MV-4-11 (cell line): ENCODE data around the gene TBC1D14.

Experiments used
- DNase-seq: peaks from one replicate; lab custom pipeline; 2025; lab: John Stamatoyannopoulos, UW

Gene TBC1D14, protein sequence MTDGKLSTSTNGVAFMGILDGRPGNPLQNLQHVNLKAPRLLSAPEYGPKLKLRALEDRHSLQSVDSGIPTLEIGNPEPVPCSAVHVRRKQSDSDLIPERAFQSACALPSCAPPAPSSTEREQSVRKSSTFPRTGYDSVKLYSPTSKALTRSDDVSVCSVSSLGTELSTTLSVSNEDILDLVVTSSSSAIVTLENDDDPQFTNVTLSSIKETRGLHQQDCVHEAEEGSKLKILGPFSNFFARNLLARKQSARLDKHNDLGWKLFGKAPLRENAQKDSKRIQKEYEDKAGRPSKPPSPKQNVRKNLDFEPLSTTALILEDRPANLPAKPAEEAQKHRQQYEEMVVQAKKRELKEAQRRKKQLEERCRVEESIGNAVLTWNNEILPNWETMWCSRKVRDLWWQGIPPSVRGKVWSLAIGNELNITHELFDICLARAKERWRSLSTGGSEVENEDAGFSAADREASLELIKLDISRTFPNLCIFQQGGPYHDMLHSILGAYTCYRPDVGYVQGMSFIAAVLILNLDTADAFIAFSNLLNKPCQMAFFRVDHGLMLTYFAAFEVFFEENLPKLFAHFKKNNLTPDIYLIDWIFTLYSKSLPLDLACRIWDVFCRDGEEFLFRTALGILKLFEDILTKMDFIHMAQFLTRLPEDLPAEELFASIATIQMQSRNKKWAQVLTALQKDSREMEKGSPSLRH

DNA sequence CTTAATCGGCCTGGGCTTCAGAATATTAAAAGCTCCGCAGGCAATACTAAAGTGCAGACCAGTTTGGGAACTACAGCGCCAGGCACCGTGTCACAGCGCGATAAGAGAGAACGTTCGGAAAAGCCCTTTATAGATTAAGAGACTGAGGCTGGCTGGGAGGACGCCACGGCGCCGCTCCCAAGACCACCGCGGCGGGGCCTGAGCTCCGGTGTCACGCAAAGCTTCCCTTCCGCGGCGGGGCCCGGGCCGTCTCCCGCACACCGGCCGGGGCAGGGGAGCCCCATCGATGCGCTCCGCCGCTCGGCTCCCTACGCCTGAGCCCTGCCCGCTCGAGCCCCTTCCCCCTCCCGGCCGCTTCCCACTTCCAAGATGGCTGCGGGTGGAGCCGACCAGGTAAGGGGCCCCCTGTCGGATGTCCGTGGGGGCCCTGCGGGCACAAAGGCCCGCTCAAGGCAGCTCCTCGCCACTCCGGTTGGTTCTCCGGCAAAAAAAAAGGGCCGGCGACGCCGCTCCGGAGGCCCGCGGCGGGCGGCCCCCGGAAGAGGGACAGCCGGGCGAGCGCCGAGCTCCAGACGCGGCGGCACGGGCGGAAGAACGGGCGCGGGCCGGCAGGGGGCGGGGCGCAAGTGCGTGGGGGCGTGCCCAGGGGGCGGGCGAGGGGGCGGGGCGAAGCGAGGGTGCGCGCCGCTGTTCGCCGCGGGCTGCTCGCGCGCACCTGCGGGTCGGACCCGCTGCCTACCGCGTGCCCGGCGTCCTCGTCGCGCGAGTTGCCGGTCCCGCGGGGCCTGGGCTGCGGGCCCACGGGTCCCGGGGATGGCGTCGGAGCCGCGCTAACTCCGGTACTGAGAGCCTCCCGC lies at the start of gene TBC1D14:
TSS of gene TBC1D14 (plus strand) at position 714 of the 857 bp plus-strand sequence. CDS start 13,564 bp downstream, outside the sequence.
- peak; percentile 68 for DNase-seq

GRCh38 chr4:6868386-6868785 lies 41.2 kb upstream of the TBC1D14 start:
- no peak for DNase-seq

DNA sequence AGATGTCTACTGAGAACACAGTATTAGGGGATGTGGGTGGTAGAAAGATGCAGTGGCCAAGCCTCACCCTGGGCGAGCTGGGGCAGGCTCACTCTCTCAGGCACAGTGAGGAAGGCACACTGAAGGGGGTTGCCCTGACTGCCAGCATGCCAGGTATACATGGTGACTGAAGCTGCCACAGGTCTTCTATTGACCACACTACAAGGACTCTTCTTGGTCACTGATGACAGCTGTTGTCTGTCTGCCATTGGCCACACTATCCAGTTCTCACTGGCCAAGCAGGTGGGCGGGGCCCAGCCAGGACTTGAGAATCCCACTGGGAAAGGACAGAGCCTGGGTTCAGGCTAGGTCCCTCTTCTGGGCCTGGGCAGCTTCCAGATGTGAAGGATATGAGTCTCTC lies 39.7 kb upstream of the TBC1D14 start:
- no peak for DNase-seq

GRCh38 chr4:6873291-6873690 lies 36.3 kb upstream of the TBC1D14 start:
- DNase-seq, result no peak

- DNase-seq, result peak; percentile 52
Observed at GRCh38 chr4:6873792-6874461, 35.7 kb upstream of the TBC1D14 start.

- no peak for DNase-seq
Observed at GRCh38 chr4:6874981-6875380, 34.6 kb upstream of the TBC1D14 start.

- peak; percentile 98 for DNase-seq
Observed at GRCh38 chr4:6875431-6875831, 34.2 kb upstream of the TBC1D14 start.

DNA sequence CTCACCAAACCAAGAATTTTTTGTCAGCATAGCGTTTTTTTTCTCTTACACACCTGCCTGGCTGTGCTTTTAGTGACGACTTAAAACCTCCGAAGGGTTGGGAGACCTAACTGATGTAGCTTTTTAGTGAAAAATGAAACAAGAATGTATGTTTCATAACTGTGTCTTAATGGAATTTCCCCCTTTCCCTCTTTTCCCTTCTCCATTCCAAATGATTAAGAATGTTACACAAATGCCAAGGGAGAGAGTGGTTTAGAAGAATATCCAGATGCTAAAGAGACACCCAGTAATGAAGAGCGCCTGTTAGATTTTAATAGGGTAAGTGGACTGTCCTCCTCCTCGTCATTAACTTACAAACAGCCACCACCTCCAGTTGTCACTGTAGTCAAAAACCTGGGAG lies 33.2 kb upstream of the TBC1D14 start:
- no peak for DNase-seq

- DNase-seq, result no peak
Observed at GRCh38 chr4:6877067-6877466, 32.6 kb upstream of the TBC1D14 start.

DNA sequence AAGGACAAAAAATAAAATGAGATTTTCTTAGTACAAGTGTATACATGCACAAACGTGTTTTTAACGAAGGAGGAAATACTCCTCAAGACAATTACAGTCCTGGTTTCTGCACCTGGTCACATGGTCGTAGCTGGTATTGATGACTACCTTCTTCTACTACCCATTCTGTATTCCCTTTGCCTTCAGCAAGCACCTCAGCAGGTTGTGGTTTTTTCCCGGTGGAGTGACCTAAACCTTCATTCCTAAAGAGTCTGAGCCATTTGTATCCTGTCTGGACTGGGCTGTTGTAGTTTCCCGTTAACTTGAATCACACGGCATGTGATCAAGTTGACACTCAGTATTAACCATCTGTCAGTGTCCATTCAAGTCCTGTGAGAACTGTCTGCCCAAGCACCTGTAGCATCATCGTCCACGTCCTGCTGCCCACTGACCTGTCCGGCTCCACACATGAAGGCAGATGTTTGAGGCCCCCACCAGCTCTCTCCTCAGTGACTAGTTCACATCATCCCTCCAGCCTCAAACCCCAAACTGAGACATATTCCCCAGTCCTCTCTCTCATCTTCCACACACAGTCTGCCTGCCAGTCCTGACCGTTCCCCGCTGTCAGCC lies 31.1 kb upstream of the TBC1D14 start:
- DNase-seq, result no peak

GRCh38 chr4:6880691-6881090 lies 28.9 kb upstream of the TBC1D14 start:
- no peak for DNase-seq

DNA sequence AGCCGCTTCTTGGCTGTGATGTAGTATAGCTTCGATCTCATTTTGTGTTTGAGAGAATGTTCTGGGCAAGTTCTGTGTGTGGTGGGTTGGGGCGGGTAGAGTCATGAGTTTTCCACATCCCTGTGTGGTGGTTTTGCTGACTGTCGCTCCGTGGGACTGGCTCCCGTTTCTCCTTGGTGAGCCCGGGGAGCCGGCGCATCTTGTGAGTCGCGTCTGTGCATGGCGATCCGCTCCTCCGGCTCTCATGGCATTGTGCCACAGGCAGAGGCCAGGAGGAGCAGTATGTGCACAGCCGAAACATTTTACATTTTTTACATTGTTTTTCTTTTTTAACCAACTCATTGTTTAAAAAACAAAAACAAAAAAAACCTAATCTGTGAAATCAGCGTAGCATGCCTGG lies 27.7 kb upstream of the TBC1D14 start:
- DNase-seq, result no peak

DNA sequence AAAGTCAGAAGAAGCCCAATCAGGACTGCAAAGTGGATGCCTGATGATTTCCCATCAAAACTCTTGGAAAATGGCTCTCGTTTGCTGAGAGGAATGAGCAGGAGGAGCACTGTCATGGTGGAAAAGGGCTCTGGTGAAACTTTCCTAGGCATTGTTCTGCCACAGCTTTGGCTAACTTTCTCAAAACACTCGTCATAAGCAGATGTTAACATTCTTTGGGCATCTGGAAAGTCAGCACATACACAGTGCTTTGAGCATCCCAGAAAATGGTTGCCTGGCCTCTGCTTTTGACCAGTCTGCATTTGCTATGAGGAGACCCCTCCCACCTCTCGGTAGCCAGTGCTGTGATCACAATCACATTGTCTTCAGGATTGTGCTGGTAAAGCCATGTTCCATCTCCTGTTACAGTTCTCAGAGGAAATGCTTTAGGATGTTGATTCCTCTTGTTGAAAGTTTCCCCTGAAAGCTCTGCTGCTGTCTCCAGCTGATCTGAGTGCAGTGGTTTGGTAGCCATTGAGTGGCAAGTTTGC lies 25.2 kb upstream of the TBC1D14 start:
- no peak for DNase-seq

- DNase-seq, result peak; percentile 93
Observed at GRCh38 chr4:6885953-6886557, 23.6 kb upstream of the TBC1D14 start.

- DNase-seq, result no peak
Observed at GRCh38 chr4:6886886-6887285, 22.7 kb upstream of the TBC1D14 start.

DNA sequence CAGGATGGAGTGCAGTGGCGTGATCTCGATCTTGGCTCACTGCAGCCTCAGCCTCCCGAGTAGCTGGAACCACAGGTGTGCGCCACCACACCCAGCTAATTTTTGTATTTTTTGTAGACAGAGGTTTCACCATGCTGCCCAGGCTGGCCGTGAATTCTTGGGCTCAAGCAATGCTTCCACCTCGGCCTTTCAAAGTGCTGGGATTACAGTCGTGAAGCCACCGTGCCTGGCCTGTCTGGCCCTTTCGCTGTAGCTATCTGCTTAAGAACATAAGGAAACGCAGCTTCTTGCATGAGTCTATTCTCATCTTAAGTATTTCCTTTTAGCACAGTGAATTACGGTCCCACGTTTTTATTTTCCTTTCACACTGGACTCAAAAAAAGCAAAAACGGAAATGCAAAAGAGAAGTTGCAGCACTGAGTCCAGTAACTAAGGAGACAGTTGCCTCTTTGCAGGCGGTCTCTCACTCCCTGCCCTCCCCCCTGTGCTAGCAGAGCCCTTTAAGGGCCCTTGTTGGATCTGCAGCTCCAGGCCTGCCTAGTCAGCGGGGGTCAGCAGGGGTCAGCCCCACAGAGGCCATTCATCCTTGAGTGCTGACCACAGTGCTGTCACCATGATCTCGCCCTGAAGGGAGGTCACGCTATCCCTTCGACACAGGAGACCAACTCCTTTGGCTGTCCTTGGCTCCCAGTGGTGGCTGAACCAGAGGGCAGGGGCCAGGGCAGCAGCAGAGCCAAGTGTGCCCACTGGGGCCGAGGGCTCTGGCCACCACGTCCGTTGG lies 21.8 kb upstream of the TBC1D14 start:
- DNase-seq, result peak; percentile 92

DNA sequence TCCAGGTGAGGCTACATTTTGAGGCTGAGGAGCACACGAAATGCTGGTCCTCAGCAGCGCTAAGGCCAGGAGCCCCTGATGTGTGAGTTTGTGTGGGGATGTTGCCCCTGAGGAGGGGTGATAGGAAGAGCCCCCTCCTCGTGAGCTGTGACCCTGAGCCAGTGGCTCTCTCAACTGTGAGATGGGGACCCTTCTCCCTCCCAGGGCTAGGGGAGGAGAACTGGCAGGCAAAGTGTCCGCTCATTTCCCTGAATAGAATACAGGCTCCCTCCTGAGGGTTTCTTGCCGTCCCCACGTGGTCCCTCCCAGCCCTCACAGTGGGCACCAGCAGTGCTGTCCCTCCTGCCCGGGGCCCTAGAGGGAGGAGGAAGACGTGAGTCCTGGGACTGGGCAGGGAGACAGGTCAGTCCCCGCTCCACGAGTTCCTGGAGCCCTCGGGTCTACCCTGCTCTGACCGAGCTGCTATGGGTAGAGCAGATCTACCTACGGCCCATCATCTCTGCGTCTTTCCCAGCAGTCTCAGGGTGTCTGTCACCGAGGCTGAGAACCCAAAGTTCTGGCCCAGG lies 21.0 kb upstream of the TBC1D14 start:
- no peak for DNase-seq

DNA sequence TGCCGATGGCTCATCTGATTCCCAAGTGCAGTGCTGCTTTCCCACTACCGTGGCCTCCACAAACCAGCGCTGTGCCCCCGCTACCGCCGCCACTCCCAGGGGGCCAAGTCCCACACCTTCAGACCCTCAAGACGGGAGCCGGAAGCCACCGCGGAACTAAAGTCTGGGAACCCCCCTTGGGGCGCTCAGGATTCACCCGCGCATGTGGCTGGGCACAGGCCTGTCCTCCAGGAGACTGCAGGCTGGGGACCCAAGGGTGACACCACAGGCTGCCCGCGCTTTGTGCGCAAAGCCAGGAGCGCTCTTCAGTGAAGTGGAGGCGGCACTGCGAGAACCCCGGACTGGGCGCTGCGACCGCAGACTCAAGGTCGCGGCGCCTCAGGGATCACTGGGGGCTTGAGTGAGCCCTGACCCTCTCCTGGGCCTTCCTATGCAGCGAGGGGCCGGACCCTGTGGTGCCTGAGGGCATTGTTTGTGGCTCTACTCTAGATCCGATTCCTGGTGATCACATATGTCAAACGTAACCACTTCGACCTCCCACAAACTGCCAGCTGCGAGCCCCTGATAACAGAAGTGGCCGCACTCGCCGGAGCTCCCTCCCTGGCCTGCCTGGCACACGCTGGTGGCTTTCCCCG lies 20.4 kb upstream of the TBC1D14 start:
- DNase-seq, result no peak

DNA sequence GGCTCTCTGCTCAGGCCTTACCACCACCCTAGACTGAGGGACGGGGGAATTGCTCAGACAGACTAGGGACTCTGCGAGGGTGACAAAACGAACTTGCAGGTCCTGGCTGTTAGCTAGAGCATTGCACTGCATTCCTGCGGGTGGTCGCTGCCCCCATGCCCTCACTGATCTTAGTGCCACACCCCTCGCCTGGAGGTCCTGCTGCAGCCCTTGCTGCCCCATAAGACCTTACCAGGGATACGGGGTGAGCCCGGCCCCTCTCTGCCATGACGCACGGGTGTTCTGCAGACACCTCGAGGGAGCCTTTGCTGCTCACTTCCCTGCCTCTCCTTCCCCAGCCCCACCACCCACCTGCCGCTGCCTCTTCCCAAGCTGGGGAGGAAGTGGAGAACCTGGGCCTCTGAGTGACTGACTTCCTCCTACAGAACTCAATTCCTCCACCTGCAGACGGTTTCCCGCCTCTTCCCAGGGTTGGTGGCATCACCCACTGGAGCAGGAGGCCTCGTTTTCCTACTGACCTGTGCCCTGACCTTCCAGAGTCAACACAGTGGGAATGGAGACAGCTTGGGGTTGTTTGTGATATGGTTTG lies 19.8 kb upstream of the TBC1D14 start:
- DNase-seq, result no peak
